HepG2 (cell line): Measurements from ENCODE around the gene PRDM7. TPM values are rescaled to one million over a fixed set of nuclear protein-coding genes. Genes with fewer than 3 reads are reported as not detected.

ENCODE experiments used
- CREBL2 ChIP-seq: sonication (generic); formaldehyde crosslinking; IDR thresholded peaks from 2 replicates; pipeline ENCODE4 v1.8.1; 2023; ENCODE audit warnings: missing genetic modification reagents, mild to moderate bottlenecking, borderline replicate concordance
- E2F5 ChIP-seq: sonication (generic); formaldehyde crosslinking; conservative IDR thresholded peaks from 2 replicates; pipeline ENCODE4 v1.4.0; 2020; ENCODE audit warnings: missing genetic modification reagents
- ERF ChIP-seq: IDR thresholded peaks from 2 replicates; pipeline ENCODE4 v1.6.1; 2018; ENCODE audit warnings: missing biosample characterization, missing genetic modification reagents
- GATA4 ChIP-seq: sonication (generic); IDR thresholded peaks from 2 replicates; pipeline ENCODE4 v1.6.1; 2016; ENCODE audit warnings: antibody characterized with exemption, low read depth, borderline replicate concordance
- GATAD2A ChIP-seq: IDR thresholded peaks from 2 replicates; pipeline ENCODE4 v1.6.1; 2016
- KMT2B ChIP-seq: IDR thresholded peaks from 2 replicates; pipeline ENCODE4 v1.6.1; 2016; ENCODE audit warnings: missing genetic modification reagents, missing compliant biosample characterization
- MTF1 ChIP-seq: sonication (generic); formaldehyde crosslinking; IDR thresholded peaks from 2 replicates; pipeline ENCODE4 v1.5.0; 2020; ENCODE audit warnings: missing genetic modification reagents
- MYC ChIP-seq: sonication (generic); formaldehyde crosslinking; IDR thresholded peaks from 2 replicates; pipeline ENCODE4 v1.9.0; 2021; ENCODE audit warnings: missing genetic modification reagents, borderline replicate concordance
- NFIB ChIP-seq: sonication (generic); formaldehyde crosslinking; IDR thresholded peaks from 2 replicates; pipeline ENCODE4 v1.9.0; 2021; ENCODE audit warnings: missing genetic modification reagents, mild to moderate bottlenecking, borderline replicate concordance
- NR2F1 ChIP-seq, 2 experiments: fragments of 450-650 bp in 1 of 2; formaldehyde crosslinking in 1 of 2; IDR thresholded peaks; 2 replicates each; pipeline versions ENCODE4 v1.5.0 to v1.6.1; 2016 to 2020; ENCODE audit warnings: mild to moderate bottlenecking in 1 of 2, missing compliant biosample characterization in 1 of 2, missing genetic modification reagents in 1 of 2, moderate library complexity in 1 of 2
- PPARG ChIP-seq: conservative IDR thresholded peaks from 2 replicates; pipeline ENCODE4 v1.6.1; 2016; ENCODE audit warnings: missing biosample characterization, missing genetic modification reagents
- RBM39 ChIP-seq: fragments of 200-400 bp; formaldehyde crosslinking; IDR thresholded peaks from one replicate; pipeline ENCODE4 v1.6.1; 2018; ENCODE audit warnings: antibody characterized with exemption, mild to moderate bottlenecking, low read depth, low read length; ENCODE audit not compliant: poor library complexity, severe bottlenecking
- REPIN1 ChIP-seq: sonication (generic); formaldehyde crosslinking; IDR thresholded peaks from 2 replicates; pipeline ENCODE4 v1.8.0; 2022; ENCODE audit warnings: missing genetic modification reagents, low read depth, mild to moderate bottlenecking, borderline replicate concordance
- RXRB ChIP-seq: IDR thresholded peaks from 2 replicates; pipeline ENCODE4 v1.6.1; 2016; ENCODE audit warnings: borderline replicate concordance, missing genetic modification reagents, missing compliant biosample characterization
- ZEB1 ChIP-seq: IDR thresholded peaks from 2 replicates; pipeline ENCODE4 v1.6.1; 2012; ENCODE audit warnings: mild to moderate bottlenecking, low read depth, inconsistent platforms; ENCODE audit not compliant: insufficient replicate concordance
- ZNF251 ChIP-seq: sonication (generic); formaldehyde crosslinking; IDR thresholded peaks from 2 replicates; pipeline ENCODE4 v1.9.0; 2021; ENCODE audit warnings: mild to moderate bottlenecking, missing genetic modification reagents
- ZNF431 ChIP-seq: sonication (generic); formaldehyde crosslinking; IDR thresholded peaks from 2 replicates; pipeline ENCODE4 v1.9.0; 2022; ENCODE audit warnings: missing genetic modification reagents, low read depth, mild to moderate bottlenecking, borderline replicate concordance
- ZNF720 ChIP-seq: sonication (generic); formaldehyde crosslinking; IDR thresholded peaks from 2 replicates; pipeline ENCODE4 v1.4.0; 2020; ENCODE audit warnings: missing genetic modification reagents
- ZNF75D ChIP-seq: sonication (generic); formaldehyde crosslinking; IDR thresholded peaks from 2 replicates; pipeline ENCODE4 v1.8.1; 2023; ENCODE audit warnings: missing genetic modification reagents, mild to moderate bottlenecking, borderline replicate concordance
- ZNF761 ChIP-seq: sonication (generic); formaldehyde crosslinking; conservative IDR thresholded peaks from 2 replicates; pipeline ENCODE4 v1.4.0; 2020; ENCODE audit warnings: mild to moderate bottlenecking, missing genetic modification reagents
- polyA plus RNA-seq, 8 experiments: library from polyadenylated mRNA; depleted of rRNA in 3 of 8; stranded (reverse) in 7 of 8; unstranded in 1 of 8; fragments of >200 nt; fragmentation: Illumina TruSeq in 4 of 8; extraction: Trizol in 4 of 8; gene quantifications; 2 replicates each; pipeline versions ENCODE4 v1.2.1 to v1.2.3, GENCODE V29; 2011 to 2016; ENCODE audit warnings: low read depth in 4 of 8, missing spikeins in 1 of 8, mixed read lengths in 1 of 8; ENCODE audit not compliant: insufficient read depth in 1 of 8
- total RNA-seq, 5 experiments: library from RNA; depleted of rRNA; stranded (reverse); fragments of >200 nt; fragmentation: Illumina TruSeq; extraction: Trizol; gene quantifications; 2 replicates each; pipeline ENCODE4 v1.2.3, GENCODE V29; 2016; ENCODE audit warnings: low read depth in 1 of 5
- TF ChIP-seq, protein P1 (sequence below): sonication (generic); formaldehyde crosslinking; IDR thresholded peaks from 2 replicates; pipeline ENCODE4 v1.4.0; 2020; ENCODE audit warnings: missing genetic modification reagents
- TF ChIP-seq, protein P2 (sequence below): sonication (generic); formaldehyde crosslinking; conservative IDR thresholded peaks from 2 replicates; pipeline ENCODE4 v1.5.0; 2020; ENCODE audit warnings: missing genetic modification reagents

The PRDM7 gene
- total and polyA plus RNA-seq, 2 of the 13 experiments (the other 11 are each of a cell fraction or from before 2014, with no cell fraction given): not detected

GRCh38 chr16:90046122-90046970 is 30.8 kb downstream of the PRDM7 start (continued):
- TF ChIP-seq, protein P1, sequence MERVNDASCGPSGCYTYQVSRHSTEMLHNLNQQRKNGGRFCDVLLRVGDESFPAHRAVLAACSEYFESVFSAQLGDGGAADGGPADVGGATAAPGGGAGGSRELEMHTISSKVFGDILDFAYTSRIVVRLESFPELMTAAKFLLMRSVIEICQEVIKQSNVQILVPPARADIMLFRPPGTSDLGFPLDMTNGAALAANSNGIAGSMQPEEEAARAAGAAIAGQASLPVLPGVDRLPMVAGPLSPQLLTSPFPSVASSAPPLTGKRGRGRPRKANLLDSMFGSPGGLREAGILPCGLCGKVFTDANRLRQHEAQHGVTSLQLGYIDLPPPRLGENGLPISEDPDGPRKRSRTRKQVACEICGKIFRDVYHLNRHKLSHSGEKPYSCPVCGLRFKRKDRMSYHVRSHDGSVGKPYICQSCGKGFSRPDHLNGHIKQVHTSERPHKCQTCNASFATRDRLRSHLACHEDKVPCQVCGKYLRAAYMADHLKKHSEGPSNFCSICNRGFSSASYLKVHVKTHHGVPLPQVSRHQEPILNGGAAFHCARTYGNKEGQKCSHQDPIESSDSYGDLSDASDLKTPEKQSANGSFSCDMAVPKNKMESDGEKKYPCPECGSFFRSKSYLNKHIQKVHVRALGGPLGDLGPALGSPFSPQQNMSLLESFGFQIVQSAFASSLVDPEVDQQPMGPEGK (CRISPR knock-in tag): no peak
- no peak for TF ChIP-seq E2F5 (CRISPR knock-in tag)
- TF ChIP-seq RXRB (CRISPR knock-in tag): no peak
- no peak for TF ChIP-seq ZNF75D (CRISPR knock-in tag)
- no peak for TF ChIP-seq ZEB1
- TF ChIP-seq RBM39: no peak
- no peak for TF ChIP-seq PPARG (CRISPR knock-in tag)
- 0 out of 2 replicates have a peak, but pooled peaks have one; percentile 47 for TF ChIP-seq ZNF761
- TF ChIP-seq GATA4: 0 out of 2 replicates have a peak, but pooled peaks have one; percentile 10
- TF ChIP-seq ZNF431 (CRISPR knock-in tag): no peak
- no peak for TF ChIP-seq MTF1 (CRISPR knock-in tag)
- TF ChIP-seq ZNF251 (CRISPR knock-in tag): no peak
- 0 out of 2 replicates have a peak, but pooled peaks have one; percentile 46 for TF ChIP-seq REPIN1 (CRISPR knock-in tag)
- TF ChIP-seq MYC (CRISPR knock-in tag): peak; percentile 25; the same call in 1 of the 2 replicates
- TF ChIP-seq, protein P2, sequence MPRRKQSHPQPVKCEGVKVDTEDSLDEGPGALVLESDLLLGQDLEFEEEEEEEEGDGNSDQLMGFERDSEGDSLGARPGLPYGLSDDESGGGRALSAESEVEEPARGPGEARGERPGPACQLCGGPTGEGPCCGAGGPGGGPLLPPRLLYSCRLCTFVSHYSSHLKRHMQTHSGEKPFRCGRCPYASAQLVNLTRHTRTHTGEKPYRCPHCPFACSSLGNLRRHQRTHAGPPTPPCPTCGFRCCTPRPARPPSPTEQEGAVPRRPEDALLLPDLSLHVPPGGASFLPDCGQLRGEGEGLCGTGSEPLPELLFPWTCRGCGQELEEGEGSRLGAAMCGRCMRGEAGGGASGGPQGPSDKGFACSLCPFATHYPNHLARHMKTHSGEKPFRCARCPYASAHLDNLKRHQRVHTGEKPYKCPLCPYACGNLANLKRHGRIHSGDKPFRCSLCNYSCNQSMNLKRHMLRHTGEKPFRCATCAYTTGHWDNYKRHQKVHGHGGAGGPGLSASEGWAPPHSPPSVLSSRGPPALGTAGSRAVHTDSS (CRISPR knock-in tag): no peak
- TF ChIP-seq KMT2B (CRISPR knock-in tag): no peak
- TF ChIP-seq CREBL2 (CRISPR knock-in tag): no peak
- TF ChIP-seq ZNF720 (CRISPR knock-in tag): no peak
- no peak for TF ChIP-seq NR2F1 (CRISPR knock-in tag; IDR thresholded peaks at IDR 0.05)
- no peak for TF ChIP-seq GATAD2A (CRISPR knock-in tag)
- TF ChIP-seq ERF (CRISPR knock-in tag): no peak
- TF ChIP-seq NFIB: no peak
